HCEC 1CT (cell line): ENCODE measurements around the gene CAAP1.
"Not testable (repeated sequence)": the region's sequence is repeated elsewhere in the genome, so short reads cannot be mapped to it uniquely, and the experiment has no call there.

Experiments used
- DNase-seq: peaks from one replicate; pipeline ENCODE4 v3.0.0-alpha.2; 2017

Gene CAAP1

GRCh38 chr9:26892251-26893029, at the start of gene CAAP1:
Gene CAAP1, minus strand, starts transcription at chr9:26892802. Its CDS starts 87 bp downstream, at chr9:26892715.
- peak; percentile 88 for DNase-seq

GRCh38 chr9:26940779-26941178, 48.2 kb upstream of the CAAP1 start:
- DNase-seq = no peak

- DNase-seq = no peak
These were observed 47.5 kb upstream of the CAAP1 start for GRCh38 chr9:26939955-26940711.

- no peak for DNase-seq
These were observed 45.3 kb upstream of the CAAP1 start for GRCh38 chr9:26937816-26938371.

- DNase-seq = no peak
These were observed 43.2 kb upstream of the CAAP1 start for GRCh38 chr9:26935847-26936246.

- no peak for DNase-seq
These were observed 36.4 kb upstream of the CAAP1 start for GRCh38 chr9:26928902-26929495.

GRCh38 chr9:26925609-26926008, 33.0 kb upstream of the CAAP1 start:
- DNase-seq = no peak

- DNase-seq = no peak
These were observed 27.1 kb upstream of the CAAP1 start for GRCh38 chr9:26919698-26920097.

GRCh38 chr9:26913138-26913668, 20.6 kb upstream of the CAAP1 start:
- DNase-seq = no peak

GRCh38 chr9:26904671-26905070, 12.1 kb upstream of the CAAP1 start:
- DNase-seq = no peak

- DNase-seq = no peak
These were observed 11.5 kb upstream of the CAAP1 start for GRCh38 chr9:26904070-26904469.

- no peak for DNase-seq
These were observed 551 bp upstream of the CAAP1 start for GRCh38 chr9:26893030-26893676.

- no peak for DNase-seq
These were observed 876 bp downstream of the CAAP1 start for GRCh38 chr9:26891726-26892125.

- DNase-seq = no peak
These were observed 4.3 kb downstream of the CAAP1 start for GRCh38 chr9:26888271-26888670.

- no peak for DNase-seq
These were observed 10.4 kb downstream of the CAAP1 start for GRCh38 chr9:26882154-26882553.

GRCh38 chr9:26880262-26880661, 12.3 kb downstream of the CAAP1 start:
- DNase-seq = no peak

GRCh38 chr9:26875155-26875554, 17.4 kb downstream of the CAAP1 start:
- DNase-seq = not testable (repeated sequence)

GRCh38 chr9:26870292-26870691, 22.3 kb downstream of the CAAP1 start:
- peak; percentile 14 for DNase-seq

- no peak for DNase-seq
These were observed 29.5 kb downstream of the CAAP1 start for GRCh38 chr9:26863074-26863473.

- peak; percentile 46 for DNase-seq
These were observed 36.1 kb downstream of the CAAP1 start for GRCh38 chr9:26856413-26857032.

GRCh38 chr9:26850995-26851394, 41.6 kb downstream of the CAAP1 start:
- no peak for DNase-seq

GRCh38 chr9:26833792-26834191, 58.8 kb downstream of the CAAP1 start:
- no peak for DNase-seq
